Osteoblast (primary cell): Measurements from ENCODE around the gene PCK2. TPM values are rescaled to one million over a fixed set of nuclear protein-coding genes. Genes with fewer than 3 reads are reported as not detected.
A peak's percentile ranks its signal among the peaks of the same experiment; 100 is the strongest.

Experiments
- DNase-seq: peaks from one replicate; pipeline ENCODE4 v3.0.0; 2011; ENCODE audit warnings: low spot score, mixed read lengths; ENCODE audit not compliant: insufficient read length; ENCODE audit errors: missing footprints
- H2AFZ ChIP-seq: 2 replicates; pipeline ENCODE4 v1.6.0; 2011; ENCODE audit warnings: mild to moderate bottlenecking, low read length
- H3K27ac ChIP-seq: 2 replicates; pipeline ENCODE4 v1.5.1; 2011; ENCODE audit warnings: mild to moderate bottlenecking, low read depth, low read length, moderate library complexity
- H3K27me3 ChIP-seq: 2 replicates; pipeline ENCODE4 v1.6.0; 2012; ENCODE audit warnings: mild to moderate bottlenecking, control low read depth, inconsistent platforms, low read length, moderate library complexity; ENCODE audit not compliant: insufficient read depth
- H3K36me3 ChIP-seq: 2 replicates; pipeline ENCODE4 v1.5.1; 2011; ENCODE audit warnings: mild to moderate bottlenecking, low read length, control low read depth, moderate library complexity; ENCODE audit not compliant: insufficient read depth
- H3K4me1 ChIP-seq: 2 replicates; pipeline ENCODE4 v1.5.1; 2011; ENCODE audit warnings: mild to moderate bottlenecking, low read length, control low read depth, moderate library complexity; ENCODE audit not compliant: insufficient read depth
- H3K4me2 ChIP-seq: 2 replicates; pipeline ENCODE4 v1.6.0; 2011; ENCODE audit warnings: mild to moderate bottlenecking, low read length; ENCODE audit not compliant: insufficient read depth
- H3K4me3 ChIP-seq: fragments of 200-600 bp; sonication (generic); 3 replicates; pipeline ENCODE4 v1.5.1; 2012; ENCODE audit warnings: mild to moderate bottlenecking, low read length, inconsistent platforms; ENCODE audit not compliant: insufficient read depth
- H3K79me2 ChIP-seq: 2 replicates; pipeline ENCODE4 v1.6.0; 2012; ENCODE audit warnings: mild to moderate bottlenecking, low read length, control low read depth, inconsistent platforms; ENCODE audit not compliant: insufficient read depth
- H3K9me3 ChIP-seq: 2 replicates; pipeline ENCODE4 v1.5.1; 2011; ENCODE audit warnings: low read depth, low read length, control low read depth
- H4K20me1 ChIP-seq: 2 replicates; pipeline ENCODE4 v1.6.0; 2012; ENCODE audit warnings: mild to moderate bottlenecking, low read length, control low read depth; ENCODE audit not compliant: insufficient read depth
- total RNA-seq: library from RNA; depleted of rRNA; stranded (reverse); fragments of >200 nt; gene quantifications from 2 replicates; pipeline ENCODE4 v1.2.3, GENCODE V29; 2012
- TF ChIP-seq, protein P1 (sequence below): IDR thresholded peaks from 2 replicates; pipeline ENCODE4 v1.5.1; 2011; ENCODE audit warnings: mild to moderate bottlenecking, low read depth, low read length, moderate library complexity; ENCODE audit errors: extremely low read depth

PCK2 gene
- total RNA-seq, 1 donor, result 35.1 TPM

DNA sequence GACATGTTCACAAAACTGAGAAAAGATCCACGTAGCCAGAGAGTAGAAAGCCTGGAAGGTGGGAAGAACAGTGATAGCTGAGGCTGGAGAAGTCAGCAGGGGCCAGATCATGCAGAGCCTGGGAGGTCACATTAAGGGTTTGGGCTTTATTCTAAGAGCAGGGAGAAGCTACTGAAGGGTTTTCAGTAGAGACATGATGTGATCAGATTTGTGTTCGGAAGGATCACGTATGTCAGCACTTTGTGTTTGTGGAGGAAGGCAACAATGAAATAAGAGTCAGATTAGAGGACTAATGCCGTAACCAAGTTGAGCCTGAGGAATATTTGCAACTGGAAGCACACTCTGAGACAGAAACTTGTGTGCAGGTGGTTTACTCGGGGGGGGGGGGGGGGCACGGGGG is 4.2 kb upstream of the PCK2 start:
- no peak overlapping the region for H2AFZ ChIP-seq
- peaks cover 2% of the 10 kb centered on the region for H3K4me1 ChIP-seq
- no peak for DNase-seq
- H3K4me2 ChIP-seq, result no peak overlapping the region
- no peak overlapping the region for H3K27ac ChIP-seq
- TF ChIP-seq, protein P1, sequence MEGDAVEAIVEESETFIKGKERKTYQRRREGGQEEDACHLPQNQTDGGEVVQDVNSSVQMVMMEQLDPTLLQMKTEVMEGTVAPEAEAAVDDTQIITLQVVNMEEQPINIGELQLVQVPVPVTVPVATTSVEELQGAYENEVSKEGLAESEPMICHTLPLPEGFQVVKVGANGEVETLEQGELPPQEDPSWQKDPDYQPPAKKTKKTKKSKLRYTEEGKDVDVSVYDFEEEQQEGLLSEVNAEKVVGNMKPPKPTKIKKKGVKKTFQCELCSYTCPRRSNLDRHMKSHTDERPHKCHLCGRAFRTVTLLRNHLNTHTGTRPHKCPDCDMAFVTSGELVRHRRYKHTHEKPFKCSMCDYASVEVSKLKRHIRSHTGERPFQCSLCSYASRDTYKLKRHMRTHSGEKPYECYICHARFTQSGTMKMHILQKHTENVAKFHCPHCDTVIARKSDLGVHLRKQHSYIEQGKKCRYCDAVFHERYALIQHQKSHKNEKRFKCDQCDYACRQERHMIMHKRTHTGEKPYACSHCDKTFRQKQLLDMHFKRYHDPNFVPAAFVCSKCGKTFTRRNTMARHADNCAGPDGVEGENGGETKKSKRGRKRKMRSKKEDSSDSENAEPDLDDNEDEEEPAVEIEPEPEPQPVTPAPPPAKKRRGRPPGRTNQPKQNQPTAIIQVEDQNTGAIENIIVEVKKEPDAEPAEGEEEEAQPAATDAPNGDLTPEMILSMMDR, result no peak
- no peaks in the 10 kb centered on the region for H3K9me3 ChIP-seq
- no peaks in the 10 kb centered on the region for H4K20me1 ChIP-seq
- H3K36me3 ChIP-seq, result no peaks in the 10 kb centered on the region
- no peaks in the 10 kb centered on the region for H3K27me3 ChIP-seq
- no peak overlapping the region for H3K4me3 ChIP-seq
- H3K79me2 ChIP-seq, result peaks cover 1% of the 10 kb centered on the region

GRCh38 chr14:24092110-24092504 is 2.0 kb upstream of the PCK2 start:
- no peaks in the 10 kb centered on the region for H3K36me3 ChIP-seq
- H3K27me3 ChIP-seq, result no peaks in the 10 kb centered on the region
- peaks cover 10% of the 10 kb centered on the region for H3K79me2 ChIP-seq
- H2AFZ ChIP-seq, result no peak overlapping the region
- H3K4me2 ChIP-seq, result no peak overlapping the region
- TF ChIP-seq, protein P1, result no peak
- no peaks in the 10 kb centered on the region for H4K20me1 ChIP-seq
- peaks cover 10% of the 10 kb centered on the region for H3K4me1 ChIP-seq
- H3K27ac ChIP-seq, result no peak overlapping the region
- no peak for DNase-seq
- no peaks in the 10 kb centered on the region for H3K9me3 ChIP-seq
- no peak overlapping the region for H3K4me3 ChIP-seq

DNA sequence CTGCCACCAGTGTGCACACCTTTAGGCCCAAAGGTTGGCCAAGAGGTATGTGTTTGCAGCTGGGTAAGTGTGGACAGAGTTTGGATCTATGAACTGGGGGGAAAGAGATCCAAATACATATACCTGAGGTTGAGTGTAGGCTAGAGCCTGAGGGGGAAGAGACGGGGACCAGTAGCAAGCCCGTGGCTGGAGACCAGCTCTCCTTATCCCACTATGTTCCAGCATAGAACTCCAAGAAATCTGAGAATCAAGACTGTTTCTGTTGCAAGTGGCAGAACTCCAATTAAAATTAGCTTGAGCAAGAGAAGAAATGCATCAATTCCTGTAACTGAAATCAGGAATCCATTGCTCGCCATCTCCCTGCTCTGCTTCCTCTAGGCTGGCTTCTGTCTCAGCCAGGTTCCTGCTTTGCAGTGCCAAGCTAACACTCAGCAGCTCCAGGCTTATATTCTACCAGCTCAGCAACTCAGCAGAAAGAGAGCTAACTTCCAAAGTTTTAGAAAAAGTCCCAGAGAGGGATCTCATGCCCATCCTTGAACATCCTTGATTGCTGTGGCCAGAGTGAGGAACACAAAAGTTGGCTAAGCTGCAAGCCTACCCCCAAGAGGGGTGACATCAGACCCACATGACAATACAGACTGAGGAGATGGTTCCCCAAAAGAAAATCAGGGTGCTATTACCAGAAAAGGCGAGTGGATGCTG is 1.5 kb upstream of the PCK2 start:
- Histone ChIP-seq H2AFZ (no peak overlapping the region), H3K79me2 (peaks cover 10% of the 10 kb centered on the region), H3K36me3 (no peaks in the 10 kb centered on the region), H3K9me3 (no peaks in the 10 kb centered on the region), H3K4me3 (no peak overlapping the region), H4K20me1 (no peaks in the 10 kb centered on the region), H3K27ac (no peak overlapping the region), H3K4me2 (no peak overlapping the region), H3K4me1 (peaks cover 10% of the 10 kb centered on the region), H3K27me3 (no peaks in the 10 kb centered on the region)
- DNase-seq, result peak; percentile 30
- TF ChIP-seq, protein P1, result no peak

GRCh38 chr14:24093207-24093900 is 757 bp upstream of the PCK2 start:
- Histone ChIP-seq H3K27ac (no peak overlapping the region), H3K27me3 (no peaks in the 10 kb centered on the region), H3K4me1 (peaks cover 10% of the 10 kb centered on the region), H2AFZ (peak overlapping the region; percentile 91), H3K79me2 (peaks cover 10% of the 10 kb centered on the region), H3K9me3 (no peaks in the 10 kb centered on the region), H3K36me3 (peaks cover under 1% of the 10 kb centered on the region), H3K4me3 (peak overlapping the region; percentile 92), H3K4me2 (peak overlapping the region; percentile 89), H4K20me1 (no peaks in the 10 kb centered on the region)
- TF ChIP-seq, protein P1, result no peak
- DNase-seq, result peak; percentile 36
